IgD-negative memory B cell (primary cell): ENCODE measurements around the gene CFAP107. TPM values are rescaled to one million over a fixed set of nuclear protein-coding genes. Genes with fewer than 3 reads are reported as not detected.
A peak's percentile ranks its signal among the peaks of the same experiment; 100 is the strongest.

Experiments
- H3K27ac Mint-ChIP-seq, 3 donors: one replicate each; pipeline ENCODE4 v1.8.0; 2020 to 2022; ENCODE audit warnings: mild to moderate bottlenecking in 3 of 3, mixed read lengths in 3 of 3, moderate library complexity in 1 of 3
- H3K27me3 Mint-ChIP-seq: one replicate; pipeline ENCODE4 v1.8.0; 2021; ENCODE audit warnings: mixed read lengths
- H3K36me3 Mint-ChIP-seq: one replicate; pipeline ENCODE4 v1.8.0; 2020; ENCODE audit warnings: mild to moderate bottlenecking, mixed read lengths
- H3K4me1 Mint-ChIP-seq, 3 donors: one replicate each; pipeline ENCODE4 v1.8.0; 2020 to 2022; ENCODE audit warnings: mixed read lengths in 3 of 3, mild to moderate bottlenecking in 1 of 3
- H3K4me3 Mint-ChIP-seq, 4 donors: one replicate each; pipeline ENCODE4 v1.8.0; 2020 to 2022; ENCODE audit warnings: mild to moderate bottlenecking in 4 of 4, mixed read lengths in 4 of 4, moderate library complexity in 3 of 4
- H3K9me3 Mint-ChIP-seq, 3 donors: one replicate each; pipeline ENCODE4 v1.8.0; 2020 to 2021; ENCODE audit warnings: mixed read lengths in 3 of 3, mild to moderate bottlenecking in 1 of 3
- polyA plus RNA-seq: library from polyadenylated mRNA; unstranded; fragments of 300-500 nt; fragmentation: Illumina TruSeq; gene quantifications from one replicate; pipeline ENCODE4 v1.2.3, GENCODE V29; 2021

CFAP107 gene
- polyA plus RNA-seq, 1 donor from 2014 or later = not detected

GRCh38 chr1:12761781-12762180, 15.8 kb downstream of the CFAP107 start:
- Mint-ChIP-seq H3K36me3 (no peaks in the 10 kb centered on the region), H3K27ac (no peak overlapping the region), H3K4me1 (no peaks in the 10 kb centered on the region), H3K9me3 (peaks cover 0 to 4% (median 2%) of the 10 kb centered on the region in 3 donors), H3K4me3 (no peak overlapping the region), H3K27me3 (peaks cover 9% of the 10 kb centered on the region)

GRCh38 chr1:12762766-12763165, 16.8 kb downstream of the CFAP107 start:
- no peaks in the 10 kb centered on the region for H3K36me3 Mint-ChIP-seq
- H3K4me1 Mint-ChIP-seq = no peaks in the 10 kb centered on the region
- H3K27me3 Mint-ChIP-seq = peaks cover 12% of the 10 kb centered on the region
- H3K4me3 Mint-ChIP-seq = peak overlapping the region in 1 of 4 donors; percentile 37
- H3K9me3 Mint-ChIP-seq = peaks cover 0 to 4% (median 3%) of the 10 kb centered on the region in 3 donors
- H3K27ac Mint-ChIP-seq = no peak overlapping the region

GRCh38 chr1:12763479-12763878, 17.5 kb downstream of the CFAP107 start:
- H3K9me3 Mint-ChIP-seq = peaks cover 0 to 4% (median 3%) of the 10 kb centered on the region in 3 donors
- H3K4me1 Mint-ChIP-seq = no peaks in the 10 kb centered on the region
- H3K36me3 Mint-ChIP-seq = no peaks in the 10 kb centered on the region
- no peak overlapping the region for H3K27ac Mint-ChIP-seq
- H3K4me3 Mint-ChIP-seq = no peak overlapping the region
- H3K27me3 Mint-ChIP-seq = peaks cover 12% of the 10 kb centered on the region

DNA sequence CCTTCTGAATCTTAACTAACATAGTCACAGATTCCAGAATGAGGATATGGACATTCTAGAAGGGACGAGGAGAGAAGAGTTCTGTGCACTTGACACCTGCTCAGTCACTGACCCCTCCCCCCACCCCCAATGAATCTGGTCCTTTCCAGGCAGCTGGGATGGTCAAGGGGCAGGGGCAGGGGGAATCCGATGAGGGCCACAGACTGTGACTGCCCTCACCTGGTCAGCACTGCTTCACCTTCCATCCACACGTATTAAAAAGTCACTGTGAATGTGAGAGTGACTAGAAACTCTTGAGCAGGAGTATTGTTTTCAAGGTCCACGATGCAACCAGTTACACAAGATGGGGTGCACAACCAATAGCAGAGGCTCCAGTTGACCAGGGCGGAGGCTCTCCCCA, 18.0 kb downstream of the CFAP107 start:
- H3K4me3 Mint-ChIP-seq = no peak overlapping the region
- no peak overlapping the region for H3K27ac Mint-ChIP-seq
- H3K9me3 Mint-ChIP-seq = peaks cover 0 to 4% (median 3%) of the 10 kb centered on the region in 3 donors
- peaks cover 12% of the 10 kb centered on the region for H3K27me3 Mint-ChIP-seq
- no peaks in the 10 kb centered on the region for H3K4me1 Mint-ChIP-seq
- H3K36me3 Mint-ChIP-seq = no peaks in the 10 kb centered on the region

- H3K36me3 Mint-ChIP-seq = no peaks in the 10 kb centered on the region
- H3K4me3 Mint-ChIP-seq = no peak overlapping the region
- H3K9me3 Mint-ChIP-seq = peaks cover 0 to 4% (median 3%) of the 10 kb centered on the region in 3 donors
- H3K4me1 Mint-ChIP-seq = no peaks in the 10 kb centered on the region
- no peak overlapping the region for H3K27ac Mint-ChIP-seq
- H3K27me3 Mint-ChIP-seq = peaks cover 12% of the 10 kb centered on the region
These were observed 23.0 kb downstream of the CFAP107 start for GRCh38 chr1:12769031-12769430.

GRCh38 chr1:12769976-12770505, 24.0 kb downstream of the CFAP107 start:
- H3K36me3 Mint-ChIP-seq = no peaks in the 10 kb centered on the region
- no peak overlapping the region for H3K27ac Mint-ChIP-seq
- peaks cover 13% of the 10 kb centered on the region for H3K27me3 Mint-ChIP-seq
- H3K4me1 Mint-ChIP-seq = no peaks in the 10 kb centered on the region
- no peak overlapping the region for H3K4me3 Mint-ChIP-seq
- H3K9me3 Mint-ChIP-seq = peaks cover 0 to 4% (median 3%) of the 10 kb centered on the region in 3 donors

- no peak overlapping the region for H3K4me3 Mint-ChIP-seq
- H3K36me3 Mint-ChIP-seq = no peaks in the 10 kb centered on the region
- peaks cover 13% of the 10 kb centered on the region for H3K27me3 Mint-ChIP-seq
- H3K9me3 Mint-ChIP-seq = peaks cover 0 to 3% (median 0%) of the 10 kb centered on the region in 3 donors
- H3K4me1 Mint-ChIP-seq = no peaks in the 10 kb centered on the region
- H3K27ac Mint-ChIP-seq = no peak overlapping the region
These were observed 24.6 kb downstream of the CFAP107 start for GRCh38 chr1:12770620-12771019.

DNA sequence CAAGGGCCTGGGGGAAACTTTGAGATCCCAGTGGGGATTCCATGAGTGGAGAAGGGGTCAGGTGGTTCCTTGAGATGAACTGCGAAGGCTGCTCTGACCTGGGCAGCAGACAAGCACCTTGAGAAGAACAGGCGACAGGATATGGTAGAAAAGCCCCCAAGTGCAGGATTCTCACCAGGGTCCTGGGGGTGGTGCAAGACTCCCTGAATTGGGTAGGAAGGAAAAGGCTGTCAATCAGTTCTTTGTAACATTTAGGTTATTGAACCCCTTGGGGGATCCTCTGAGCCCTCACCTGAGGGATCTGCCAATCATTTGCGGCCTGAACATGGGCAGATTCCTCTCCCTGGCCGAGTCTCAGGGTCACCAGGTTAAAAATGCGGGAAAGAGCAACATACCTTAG, 25.2 kb downstream of the CFAP107 start:
- Mint-ChIP-seq H3K36me3 (no peaks in the 10 kb centered on the region), H3K9me3 (peaks cover 0 to 3% (median 0%) of the 10 kb centered on the region in 3 donors), H3K4me1 (no peaks in the 10 kb centered on the region), H3K27me3 (peaks cover 13% of the 10 kb centered on the region), H3K4me3 (no peak overlapping the region), H3K27ac (no peak overlapping the region)

- no peaks in the 10 kb centered on the region for H3K4me1 Mint-ChIP-seq
- no peaks in the 10 kb centered on the region for H3K9me3 Mint-ChIP-seq
- no peak overlapping the region for H3K4me3 Mint-ChIP-seq
- peaks cover 14% of the 10 kb centered on the region for H3K27me3 Mint-ChIP-seq
- no peaks in the 10 kb centered on the region for H3K36me3 Mint-ChIP-seq
- no peak overlapping the region for H3K27ac Mint-ChIP-seq
These were observed 26.5 kb downstream of the CFAP107 start for GRCh38 chr1:12772520-12772919.

DNA sequence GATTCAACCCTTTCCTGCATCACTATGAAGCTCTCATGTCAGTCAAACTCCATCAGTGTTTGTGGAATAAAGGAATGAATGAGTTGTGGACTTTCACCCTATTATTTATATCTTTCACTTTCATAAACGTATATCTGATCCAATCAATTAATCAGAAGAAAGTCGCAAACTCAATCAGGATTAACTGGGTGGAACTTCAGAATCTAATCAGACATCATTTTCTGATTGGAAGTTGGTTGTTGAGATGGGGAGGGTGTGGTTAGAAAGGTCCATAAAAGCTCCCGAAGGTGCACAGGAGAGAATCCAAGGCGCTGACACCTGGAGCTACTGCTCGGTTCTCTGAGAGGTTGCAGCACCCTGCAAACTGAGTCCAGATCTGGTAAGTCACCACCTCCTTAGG, 27.4 kb downstream of the CFAP107 start, which contains the start of gene PRAMEF12:
Gene PRAMEF12, plus strand, starts transcription at position 301 of the 400 bp plus-strand sequence. CDS start 1,130 bp downstream, outside the sequence.
- H3K27me3 Mint-ChIP-seq = peaks cover 15% of the 10 kb centered on the region
- no peak within 1 kb of the TSS for H3K4me3 Mint-ChIP-seq
- no peaks in the 10 kb centered on the region for H3K36me3 Mint-ChIP-seq
- no peak within 1 kb of the TSS for H3K27ac Mint-ChIP-seq
- no peaks in the 10 kb centered on the region for H3K4me1 Mint-ChIP-seq
- H3K9me3 Mint-ChIP-seq = no peaks in the 10 kb centered on the region

GRCh38 chr1:12774801-12775345, 28.9 kb downstream of the CFAP107 start:
- Mint-ChIP-seq H3K27ac (no peak overlapping the region), H3K9me3 (no peaks in the 10 kb centered on the region), H3K4me3 (peak overlapping the region in 1 of 4 donors; percentile 43), H3K4me1 (no peaks in the 10 kb centered on the region), H3K36me3 (no peaks in the 10 kb centered on the region), H3K27me3 (peaks cover 13% of the 10 kb centered on the region)

GRCh38 chr1:12775443-12775842, 29.4 kb downstream of the CFAP107 start:
- peaks cover 13% of the 10 kb centered on the region for H3K27me3 Mint-ChIP-seq
- no peaks in the 10 kb centered on the region for H3K9me3 Mint-ChIP-seq
- no peaks in the 10 kb centered on the region for H3K36me3 Mint-ChIP-seq
- no peak overlapping the region for H3K27ac Mint-ChIP-seq
- H3K4me1 Mint-ChIP-seq = no peaks in the 10 kb centered on the region
- H3K4me3 Mint-ChIP-seq = no peak overlapping the region

- Mint-ChIP-seq H3K27ac (no peak overlapping the region), H3K4me3 (no peak overlapping the region), H3K9me3 (peaks cover 0 to 3% (median 0%) of the 10 kb centered on the region in 3 donors), H3K27me3 (peaks cover 9% of the 10 kb centered on the region), H3K36me3 (no peaks in the 10 kb centered on the region), H3K4me1 (no peaks in the 10 kb centered on the region)
These were observed 31.0 kb downstream of the CFAP107 start for GRCh38 chr1:12776801-12777557.

DNA sequence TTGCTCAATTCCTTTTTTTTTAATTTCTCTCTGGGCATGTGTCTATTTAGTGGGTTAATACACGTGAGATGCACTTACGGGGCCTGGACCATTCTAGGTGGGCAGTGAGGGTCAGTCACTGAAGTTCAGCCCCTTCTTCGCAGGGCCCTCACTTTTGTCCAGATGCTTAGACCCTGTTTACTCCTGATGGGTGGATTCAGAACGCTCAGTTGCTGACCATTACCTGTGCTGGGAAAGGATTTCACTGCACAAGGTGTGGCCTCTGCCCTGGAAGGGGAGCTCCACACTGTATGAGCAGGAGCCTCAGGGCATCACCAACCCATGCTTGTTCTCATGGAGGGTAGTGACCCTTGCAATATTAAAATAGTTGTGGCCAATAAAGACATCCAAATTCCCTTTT, 32.1 kb downstream of the CFAP107 start:
- Mint-ChIP-seq H3K4me1 (no peaks in the 10 kb centered on the region), H3K4me3 (no peak overlapping the region), H3K27ac (no peak overlapping the region), H3K27me3 (peaks cover 9% of the 10 kb centered on the region), H3K9me3 (peaks cover 0 to 5% (median 0%) of the 10 kb centered on the region in 3 donors), H3K36me3 (no peaks in the 10 kb centered on the region)

DNA sequence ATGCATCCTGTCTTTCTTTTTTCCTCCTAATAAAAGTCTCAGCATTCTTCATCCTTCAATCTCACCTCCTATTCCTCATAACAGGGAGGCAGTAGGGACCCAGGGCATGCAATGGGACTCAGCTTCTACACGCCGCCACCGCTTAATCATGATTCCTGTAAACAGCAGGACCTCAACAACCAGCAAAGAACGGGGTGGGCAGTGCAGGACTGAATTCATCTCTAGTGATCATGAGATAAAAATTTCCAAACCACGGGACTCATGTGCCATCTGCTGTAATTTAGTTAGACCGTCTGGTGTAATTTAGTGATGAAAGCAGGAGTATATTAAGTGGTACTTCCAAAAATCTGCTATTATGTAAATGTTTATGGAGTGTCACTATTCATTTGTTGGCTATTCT, 32.9 kb downstream of the CFAP107 start:
- Mint-ChIP-seq H3K36me3 (no peaks in the 10 kb centered on the region), H3K4me3 (no peak overlapping the region), H3K27me3 (peaks cover 9% of the 10 kb centered on the region), H3K4me1 (no peaks in the 10 kb centered on the region), H3K9me3 (peaks cover 0 to 9% (median 2%) of the 10 kb centered on the region in 3 donors), H3K27ac (no peak overlapping the region)
